SU-DHL-6 (cell line): ENCODE results near the gene GDA.

ENCODE experiments used
- H2AFZ ChIP-seq: fragments of 200-600 bp; sonication (generic); 2 replicates; pipeline ENCODE4 v1.6.1; 2014; ENCODE audit warnings: low read depth, mild to moderate bottlenecking, moderate library complexity, mixed read lengths, antibody characterized with exemption, low read length; ENCODE audit not compliant: severe bottlenecking
- H3F3A ChIP-seq: fragments of 200-600 bp; shearing (Covaris generic); 2 replicates; pipeline ENCODE4 v1.6.0; 2016; ENCODE audit warnings: antibody characterized with exemption, mild to moderate bottlenecking; ENCODE audit not compliant: insufficient read depth
- H3K27ac ChIP-seq: fragments of 200-600 bp; sonication (generic); 2 replicates; pipeline ENCODE4 v1.5.1; 2016; ENCODE audit warnings: low read depth, mild to moderate bottlenecking, low read length, moderate library complexity, mixed read lengths
- H3K27me3 ChIP-seq: fragments of 200-600 bp; sonication (generic), shearing (Covaris generic); 2 replicates; pipeline ENCODE4 v1.6.0; 2014; ENCODE audit warnings: mild to moderate bottlenecking, low read length
- H3K36me3 ChIP-seq: fragments of 200-600 bp; sonication (generic); 2 replicates; pipeline ENCODE4 v1.6.1; 2014; ENCODE audit warnings: mild to moderate bottlenecking, low read length, mixed read lengths
- H3K4me2 ChIP-seq: fragments of 300-600, 200-600 bp; shearing (Covaris generic), sonication (generic); 2 replicates; pipeline ENCODE4 v1.6.0; 2014; ENCODE audit warnings: low read length, low read depth, mild to moderate bottlenecking; ENCODE audit not compliant: poor library complexity, severe bottlenecking
- H3K4me3 ChIP-seq: fragments of 200-600 bp; sonication (generic); 2 replicates; pipeline ENCODE4 v1.5.1; 2014; ENCODE audit warnings: antibody characterized with exemption, low read length, mild to moderate bottlenecking, mixed read lengths; ENCODE audit not compliant: insufficient read depth, poor library complexity, severe bottlenecking
- H3K79me2 ChIP-seq: fragments of 200-600 bp; sonication (generic); 2 replicates; pipeline ENCODE4 v1.6.1; 2014; ENCODE audit warnings: mild to moderate bottlenecking, low read length, moderate library complexity; ENCODE audit not compliant: insufficient read depth
- H3K9ac ChIP-seq: fragments of 200-600 bp; sonication (generic); 2 replicates; pipeline ENCODE4 v1.7.0; 2014; ENCODE audit warnings: mild to moderate bottlenecking, low read length
- H3K9me2 ChIP-seq: fragments of 200-600 bp; sonication (generic); replicated peaks from 2 replicates; pipeline ENCODE4 v1.6.1; 2014; ENCODE audit warnings: low read length; ENCODE audit not compliant: insufficient read depth
- H3K9me3 ChIP-seq: fragments of 200-600 bp; sonication (generic); 2 replicates; pipeline ENCODE4 v1.6.1; 2014; ENCODE audit warnings: low read length, mixed read lengths; ENCODE audit not compliant: insufficient read depth
- H4K20me1 ChIP-seq: fragments of 200-600 bp; sonication (generic); 2 replicates; pipeline ENCODE4 v1.6.1; 2014; ENCODE audit warnings: low read depth, mild to moderate bottlenecking, antibody characterized with exemption, low read length, moderate library complexity, mixed read lengths
- CTCF ChIP-seq: fragments of 200-600 bp; sonication (generic); IDR thresholded peaks from one replicate; pipeline ENCODE4 v1.5.1; 2017; ENCODE audit warnings: antibody characterized with exemption, mild to moderate bottlenecking, low read length, moderate library complexity; ENCODE audit not compliant: insufficient read depth, poor library complexity, severe bottlenecking
- EZH2phosphoT487 ChIP-seq: fragments of 200-600 bp; sonication (generic), shearing (Covaris generic); conservative IDR thresholded peaks from 2 replicates; pipeline ENCODE4 v1.6.1; 2018; ENCODE audit warnings: mild to moderate bottlenecking, antibody characterized with exemption, low read length, moderate library complexity, mixed read lengths

Gene GDA

GRCh38 chr9:72226146-72226812 lies 77.0 kb downstream of the GDA start:
- H3K27me3 ChIP-seq: no peaks in the 10 kb centered on the region
- H2AFZ ChIP-seq: no peak overlapping the region
- no peaks in the 10 kb centered on the region for H3K36me3 ChIP-seq
- H3K9me3 ChIP-seq: no peaks in the 10 kb centered on the region
- H3K9ac ChIP-seq: no peak overlapping the region
- H3K9me2 ChIP-seq: no peaks in the 10 kb centered on the region
- H3K4me3 ChIP-seq: no peak overlapping the region
- TF ChIP-seq CTCF: no peak
- TF ChIP-seq EZH2phosphoT487: no peak
- no peaks in the 10 kb centered on the region for H3F3A ChIP-seq
- H3K79me2 ChIP-seq: no peaks in the 10 kb centered on the region
- no peak overlapping the region for H3K27ac ChIP-seq
- no peaks in the 10 kb centered on the region for H4K20me1 ChIP-seq
- no peak overlapping the region for H3K4me2 ChIP-seq

- Histone ChIP-seq H3K27ac (no peak overlapping the region), H3K9me3 (no peaks in the 10 kb centered on the region), H4K20me1 (no peaks in the 10 kb centered on the region), H3K9me2 (no peaks in the 10 kb centered on the region), H3F3A (no peaks in the 10 kb centered on the region), H3K79me2 (no peaks in the 10 kb centered on the region), H3K27me3 (no peaks in the 10 kb centered on the region), H3K4me3 (no peak overlapping the region), H2AFZ (no peak overlapping the region), H3K36me3 (no peaks in the 10 kb centered on the region), H3K9ac (no peak overlapping the region), H3K4me2 (no peak overlapping the region)
- TF ChIP-seq EZH2phosphoT487 (no peak), CTCF (no peak)
Observed at GRCh38 chr9:72228282-72228681, 79.0 kb downstream of the GDA start.

GRCh38 chr9:72232778-72233177 lies 83.5 kb downstream of the GDA start:
- Histone ChIP-seq H3K27me3 (no peaks in the 10 kb centered on the region), H3K4me3 (no peak overlapping the region), H3K27ac (no peak overlapping the region)

More at GRCh38 chr9:72232778-72233177, 83.5 kb downstream of the GDA start:
- Histone ChIP-seq H3K4me2 (no peak overlapping the region), H3K36me3 (no peaks in the 10 kb centered on the region), H3K9me3 (no peaks in the 10 kb centered on the region), H2AFZ (no peak overlapping the region), H3K9me2 (no peaks in the 10 kb centered on the region), H4K20me1 (no peaks in the 10 kb centered on the region), H3K79me2 (no peaks in the 10 kb centered on the region), H3F3A (no peaks in the 10 kb centered on the region), H3K9ac (no peak overlapping the region)
- no peak for TF ChIP-seq EZH2phosphoT487
- no peak for TF ChIP-seq CTCF
